Ascending aorta (tissue), 2 donors: ENCODE data around the gene PIGB. TPM values are rescaled to one million over a fixed set of nuclear protein-coding genes. Genes with fewer than 3 reads are reported as not detected.
"Not testable (repeated sequence)": the region's sequence is repeated elsewhere in the genome, so short reads cannot be mapped to it uniquely, and the experiment has no call there.

Experiments
- DNase-seq, 2 donors: peaks; one replicate each; pipeline ENCODE4 v3.0.0-alpha.2; 2019; ENCODE audit warnings: low spot score in 2 of 2
- H3K27ac ChIP-seq, 2 donors: fragments of 200-600 bp; sonication (generic); one replicate each; pipeline ENCODE4 v1.5.1; 2016 to 2017; ENCODE audit warnings: mild to moderate bottlenecking in 1 of 2
- H3K27me3 ChIP-seq: fragments of 200-600 bp; sonication (generic); one replicate; pipeline ENCODE4 v1.5.1; 2017
- H3K36me3 ChIP-seq, 2 donors: fragments of 200-600 bp; sonication (generic); one replicate each; pipeline ENCODE4 v1.5.1; 2016
- H3K4me1 ChIP-seq, 2 donors: fragments of 200-600 bp; sonication (generic); one replicate each; pipeline ENCODE4 v1.5.1; 2016 to 2017; ENCODE audit warnings: mild to moderate bottlenecking in 1 of 2
- H3K4me3 ChIP-seq, 2 donors: fragments of 200-600 bp; sonication (generic); one replicate each; pipeline ENCODE4 v1.5.1; 2016 to 2017; ENCODE audit warnings: mild to moderate bottlenecking in 1 of 2
- H3K9me3 ChIP-seq, 2 donors: fragments of 200-600 bp; sonication (generic); one replicate each; pipeline ENCODE4 v1.5.1; 2016
- CTCF ChIP-seq, 3 experiments: fragments of 200-600 bp in 2 of 3; fragments of 450-650 bp in 1 of 3; sonication (generic) in 2 of 3; IDR thresholded peaks; one replicate each; pipeline ENCODE4 v1.5.1; 2016 to 2019; ENCODE audit warnings: antibody characterized with exemption in 3 of 3, mild to moderate bottlenecking in 1 of 3, moderate library complexity in 1 of 3
- intact Hi-C: fragments of 100-400 bp; cut with DNase I; formaldehyde crosslinking; loops from one replicate; pipeline ENCODE4 v1.15.1; 2023
- total RNA-seq: library from RNA; depleted of rRNA; stranded (reverse); fragments of >200 nt; gene quantifications from one replicate; pipeline ENCODE4 v1.1.0, GENCODE V29; 2016

PIGB gene
- total RNA-seq, 1 donor from 2014 or later, result 50.3 TPM

- intact Hi-C loops, result no loop called here
- no peaks in the 10 kb centered on the region for H3K27me3 ChIP-seq
- no peak overlapping the region for H3K27ac ChIP-seq
- no peak for DNase-seq
- H3K36me3 ChIP-seq, result no peaks in the 10 kb centered on the region
- no peak for TF ChIP-seq CTCF (IDR thresholded peaks at IDR 0.05)
- peaks cover 3 to 22% of the 10 kb centered on the region in 2 donors for H3K4me1 ChIP-seq
- H3K9me3 ChIP-seq, result no peaks in the 10 kb centered on the region
- no peak overlapping the region for H3K4me3 ChIP-seq
These were observed 39.8 kb upstream of the PIGB start for GRCh38 chr15:55279100-55279745.

GRCh38 chr15:55279746-55280351, 39.2 kb upstream of the PIGB start:
- Histone ChIP-seq H3K36me3 (no peaks in the 10 kb centered on the region), H3K4me1 (peaks cover 3 to 22% of the 10 kb centered on the region in 2 donors), H3K9me3 (no peaks in the 10 kb centered on the region), H3K27me3 (no peaks in the 10 kb centered on the region), H3K27ac (no peak overlapping the region), H3K4me3 (no peak overlapping the region)
- intact Hi-C loops, result no loop called here
- no peak for TF ChIP-seq CTCF (IDR thresholded peaks at IDR 0.05)
- DNase-seq, result no peak

- DNase-seq, H3K27me3 ChIP-seq, intact Hi-C loops, H3K27ac ChIP-seq, H3K9me3 ChIP-seq, H3K36me3 ChIP-seq, H3K4me3 ChIP-seq: not testable (repeated sequence)
- H3K4me1 ChIP-seq, result peaks cover 3 to 25% of the 10 kb centered on the region in 2 donors
These were observed 38.4 kb upstream of the PIGB start for GRCh38 chr15:55280589-55280988.

- no peak for TF ChIP-seq CTCF (IDR thresholded peaks at IDR 0.05)
- no peak for DNase-seq
- peak overlapping the region; percentile 57 to 75 for H3K27ac ChIP-seq
- no peak overlapping the region for H3K4me3 ChIP-seq
- H3K27me3 ChIP-seq, result no peaks in the 10 kb centered on the region
- intact Hi-C loops, result no loop called here
- H3K9me3 ChIP-seq, result no peaks in the 10 kb centered on the region
- H3K4me1 ChIP-seq, result peaks cover 3 to 30% of the 10 kb centered on the region in 2 donors
- H3K36me3 ChIP-seq, result no peaks in the 10 kb centered on the region
These were observed 37.3 kb upstream of the PIGB start for GRCh38 chr15:55281517-55282228.

GRCh38 chr15:55282284-55282833, 36.7 kb upstream of the PIGB start:
- Histone ChIP-seq H3K4me3 (no peak overlapping the region), H3K27ac (peak overlapping the region; percentile 57 to 75)
- intact Hi-C loops, result no loop called here

More at GRCh38 chr15:55282284-55282833, 36.7 kb upstream of the PIGB start:
- H3K9me3 ChIP-seq, result no peaks in the 10 kb centered on the region
- H3K27me3 ChIP-seq, result no peaks in the 10 kb centered on the region
- no peak for DNase-seq
- peaks cover 3 to 30% of the 10 kb centered on the region in 2 donors for H3K4me1 ChIP-seq
- H3K36me3 ChIP-seq, result no peaks in the 10 kb centered on the region
- TF ChIP-seq CTCF (IDR thresholded peaks at IDR 0.05), result no peak
